Mucosa of rectum (tissue), 2 donors: ENCODE measurements around the gene FBLN2.
A peak's percentile ranks its signal among the peaks of the same experiment; 100 is the strongest.

ENCODE experiments used
- H3K27ac ChIP-seq, 2 donors: one replicate each; pipeline ENCODE4 v1.7.0; 2013; ENCODE audit warnings: inconsistent platforms in 2 of 2, low read depth in 2 of 2, low read length in 2 of 2
- H3K27me3 ChIP-seq, 2 donors: one replicate each; pipeline ENCODE4 v1.7.0; 2013; ENCODE audit warnings: low read length in 2 of 2; ENCODE audit not compliant: control insufficient read depth in 2 of 2, insufficient read depth in 2 of 2
- H3K36me3 ChIP-seq, 2 donors: one replicate each; pipeline ENCODE4 v1.7.0; 2013; ENCODE audit warnings: low read length in 2 of 2; ENCODE audit not compliant: control insufficient read depth in 2 of 2, insufficient read depth in 2 of 2
- H3K4me1 ChIP-seq, 2 donors: one replicate each; pipeline ENCODE4 v1.7.0; 2013; ENCODE audit warnings: low read length in 2 of 2, mild to moderate bottlenecking in 1 of 2; ENCODE audit not compliant: control insufficient read depth in 2 of 2, insufficient read depth in 2 of 2
- H3K4me3 ChIP-seq, 2 donors: one replicate each; pipeline ENCODE4 v1.7.0; 2013; ENCODE audit warnings: low read length in 2 of 2
- H3K9ac ChIP-seq, 2 donors: one replicate each; pipeline ENCODE4 v1.7.0; 2013; ENCODE audit warnings: low read length in 2 of 2, low read depth in 1 of 2, mild to moderate bottlenecking in 1 of 2
- H3K9me3 ChIP-seq, 2 donors: one replicate each; pipeline ENCODE4 v1.7.0; 2013; ENCODE audit warnings: low read length in 2 of 2; ENCODE audit not compliant: control insufficient read depth in 2 of 2
- donor health status: healthy.
- donor health status: Normal muscosa, but diverticular disease.

Gene FBLN2

GRCh38 chr3:13539671-13540070 is 9.3 kb upstream of the FBLN2 start:
- H3K27ac ChIP-seq = peak overlapping the region in 1 of 2 donors; percentile 23
- H3K27me3 ChIP-seq = no peaks in the 10 kb centered on the region
- no peak overlapping the region for H3K9ac ChIP-seq
- H3K9me3 ChIP-seq = no peaks in the 10 kb centered on the region
- H3K4me1 ChIP-seq = no peaks in the 10 kb centered on the region
- H3K4me3 ChIP-seq = no peak overlapping the region
- no peaks in the 10 kb centered on the region for H3K36me3 ChIP-seq

DNA sequence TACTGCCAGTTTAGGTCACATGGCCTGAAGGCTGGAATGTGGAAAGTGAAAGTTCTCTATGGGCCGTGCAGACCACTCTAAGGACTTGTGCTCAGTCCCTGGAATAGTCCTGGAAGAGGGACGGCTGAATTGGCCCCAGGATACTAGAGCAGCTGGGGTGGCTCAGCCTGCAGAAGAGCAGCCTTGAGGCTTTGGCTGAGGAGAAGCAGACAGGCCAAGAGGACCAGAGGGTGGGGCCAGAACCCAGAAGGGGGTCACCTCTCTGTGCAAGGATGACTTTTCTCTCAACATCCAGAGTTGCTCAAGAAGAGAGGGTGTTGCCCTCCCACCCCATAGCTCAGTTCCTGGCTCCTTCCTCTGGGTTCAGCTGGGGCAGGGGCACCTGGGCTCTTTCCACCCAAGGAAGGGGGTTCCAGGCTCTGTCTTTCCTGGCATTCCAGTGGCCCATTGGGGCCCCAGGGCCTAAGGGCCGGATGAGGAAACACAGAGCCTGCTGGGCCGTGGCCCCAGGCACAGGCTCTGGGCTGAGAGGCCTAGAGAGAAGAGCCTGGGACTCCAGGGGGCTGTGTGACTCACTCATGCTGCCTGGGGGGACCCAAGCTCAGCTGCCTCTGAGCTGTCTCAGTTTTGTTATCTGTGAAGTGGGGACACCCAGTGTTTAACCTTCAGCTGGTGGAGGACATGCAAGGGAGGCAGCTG is 8.5 kb upstream of the FBLN2 start:
- Histone ChIP-seq H3K27ac (no peak overlapping the region), H3K4me1 (no peaks in the 10 kb centered on the region)

DNA sequence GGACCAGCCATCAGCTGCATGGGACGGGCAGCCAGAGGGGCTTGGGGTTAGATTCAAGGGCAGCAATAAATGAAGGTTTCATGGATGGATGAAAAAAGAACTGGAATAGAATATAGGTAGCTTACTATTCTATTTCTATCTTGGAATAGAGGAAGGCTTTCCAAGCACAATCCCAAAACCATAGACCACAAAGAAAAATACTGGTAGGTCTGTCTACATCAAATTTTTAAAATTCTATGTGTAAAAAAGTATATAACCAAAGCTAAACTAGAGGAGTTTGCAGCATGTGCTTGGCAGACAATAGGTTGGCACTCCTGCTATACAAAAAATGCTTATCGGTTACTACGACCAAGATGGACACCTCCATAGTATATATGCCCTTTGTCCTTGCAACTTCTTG is 7.2 kb upstream of the FBLN2 start:
- Histone ChIP-seq H3K4me1 (no peaks in the 10 kb centered on the region), H3K27me3 (no peaks in the 10 kb centered on the region), H3K27ac (no peak overlapping the region), H3K4me3 (no peak overlapping the region), H3K9ac (no peak overlapping the region), H3K9me3 (no peaks in the 10 kb centered on the region), H3K36me3 (no peaks in the 10 kb centered on the region)

More for the DNA sequence above, 8.5 kb upstream of the FBLN2 start:
- Histone ChIP-seq H3K36me3 (no peaks in the 10 kb centered on the region), H3K27me3 (no peaks in the 10 kb centered on the region), H3K4me3 (no peak overlapping the region), H3K9me3 (no peaks in the 10 kb centered on the region), H3K9ac (no peak overlapping the region)

DNA sequence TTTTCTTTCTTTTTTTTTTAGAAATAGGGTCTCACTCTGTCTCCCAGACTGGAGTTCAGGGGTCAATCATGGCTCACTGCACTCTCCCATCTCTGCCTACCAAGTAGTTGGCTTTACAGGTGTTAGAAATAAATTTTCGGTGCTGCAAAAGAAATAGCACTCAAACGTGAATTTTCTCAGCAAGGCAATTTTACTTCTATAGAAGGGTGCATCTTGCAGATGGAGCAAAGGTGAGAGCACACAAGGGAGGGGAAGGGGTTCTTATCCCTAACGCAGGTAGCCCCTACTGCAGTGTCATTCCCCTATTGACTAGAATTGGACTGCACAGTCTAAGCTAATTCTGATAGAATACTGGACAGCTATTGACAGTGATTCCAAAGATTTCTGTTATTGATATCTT is 6.8 kb upstream of the FBLN2 start:
- Histone ChIP-seq H3K9ac (no peak overlapping the region), H3K4me3 (no peak overlapping the region), H3K36me3 (no peaks in the 10 kb centered on the region), H3K9me3 (no peaks in the 10 kb centered on the region), H3K4me1 (no peaks in the 10 kb centered on the region), H3K27me3 (no peaks in the 10 kb centered on the region), H3K27ac (no peak overlapping the region)

- no peak overlapping the region for H3K4me3 ChIP-seq
- H3K9me3 ChIP-seq = no peaks in the 10 kb centered on the region
- no peak overlapping the region for H3K9ac ChIP-seq
- H3K27ac ChIP-seq = peak overlapping the region in 1 of 2 donors; percentile 23
- peaks cover 2 to 3% of the 10 kb centered on the region in 2 donors for H3K27me3 ChIP-seq
- H3K4me1 ChIP-seq = peaks cover 0 to under 1% of the 10 kb centered on the region in 2 donors
- no peaks in the 10 kb centered on the region for H3K36me3 ChIP-seq
These were observed 5.7 kb upstream of the FBLN2 start for GRCh38 chr3:13543253-13543652.

- Histone ChIP-seq H3K9ac (no peak overlapping the region), H3K27ac (no peak overlapping the region), H3K9me3 (no peaks in the 10 kb centered on the region), H3K27me3 (peaks cover 5 to 6% of the 10 kb centered on the region in 2 donors), H3K4me3 (no peak overlapping the region), H3K4me1 (peaks cover 4% of the 10 kb centered on the region in 2 donors), H3K36me3 (no peaks in the 10 kb centered on the region)
These were observed 4.6 kb upstream of the FBLN2 start for GRCh38 chr3:13544293-13544831.

DNA sequence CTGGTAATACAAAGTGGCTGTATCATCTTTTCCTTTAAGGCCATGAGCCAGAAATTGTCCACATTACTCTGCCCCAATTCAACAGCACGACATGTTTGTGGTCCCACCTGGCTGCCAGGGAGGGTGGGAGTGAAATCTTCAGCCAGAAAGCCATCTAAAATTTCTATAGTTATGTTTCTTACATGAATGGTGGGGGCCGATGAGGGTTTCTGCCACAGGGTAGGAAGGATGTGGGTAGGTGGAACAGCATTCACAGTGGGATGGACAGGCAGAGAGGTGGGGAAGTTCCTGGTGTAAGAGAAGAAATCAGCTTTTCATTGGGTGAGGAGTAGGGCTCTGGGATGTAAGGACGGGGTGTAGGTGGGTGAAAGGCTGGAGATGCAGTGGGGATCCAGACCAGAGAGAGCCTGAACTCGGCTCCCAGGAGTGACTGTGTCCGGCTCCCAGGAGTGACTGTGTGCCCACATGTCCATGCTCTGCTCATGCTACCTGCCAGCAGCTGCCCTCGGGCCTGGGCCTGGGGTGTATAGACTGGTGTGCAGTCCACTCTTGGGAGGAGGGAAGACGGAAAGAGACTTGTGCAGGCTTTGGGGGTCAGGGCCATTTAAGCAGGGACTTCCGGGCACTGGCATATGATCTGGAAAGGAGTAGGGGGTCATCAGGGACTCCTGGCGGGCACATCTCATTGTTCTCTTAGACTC is 3.8 kb upstream of the FBLN2 start:
- H3K36me3 ChIP-seq = no peaks in the 10 kb centered on the region
- H3K4me1 ChIP-seq = peaks cover 4% of the 10 kb centered on the region in 2 donors
- H3K27me3 ChIP-seq = peaks cover 9% of the 10 kb centered on the region in 2 donors
- no peak overlapping the region for H3K27ac ChIP-seq
- H3K9me3 ChIP-seq = no peaks in the 10 kb centered on the region
- no peak overlapping the region for H3K9ac ChIP-seq
- no peak overlapping the region for H3K4me3 ChIP-seq

GRCh38 chr3:13545952-13546454 is 2.9 kb upstream of the FBLN2 start:
- Histone ChIP-seq H3K9ac (no peak overlapping the region), H3K4me1 (peaks cover 4% of the 10 kb centered on the region in 2 donors)

DNA sequence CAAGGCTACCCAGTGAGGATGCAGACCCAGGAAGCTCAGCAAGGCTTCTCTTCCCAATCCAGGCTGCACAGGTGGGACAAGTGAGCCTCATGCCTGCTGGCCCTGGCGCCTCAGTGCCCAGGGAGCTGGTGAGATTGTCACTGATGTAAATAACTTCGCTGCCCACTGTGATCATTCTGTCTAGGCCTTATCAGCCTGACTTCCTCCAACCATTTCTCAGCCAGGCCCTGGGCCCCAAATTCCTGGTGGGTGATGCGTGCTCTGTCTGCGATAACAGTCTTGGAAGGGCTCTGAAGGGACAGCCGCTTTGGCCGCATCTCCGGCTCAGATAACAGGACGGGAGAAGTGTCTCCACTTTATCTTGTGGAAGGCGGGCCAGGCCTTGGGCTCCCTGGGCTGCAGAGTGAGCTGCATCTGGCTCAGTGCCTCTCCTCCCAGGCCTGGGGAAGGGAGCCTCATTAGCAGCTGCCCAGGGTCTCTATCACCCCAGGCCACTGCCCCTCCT is 2.2 kb upstream of the FBLN2 start:
- H3K36me3 ChIP-seq = no peaks in the 10 kb centered on the region
- no peak overlapping the region for H3K4me3 ChIP-seq
- H3K9me3 ChIP-seq = no peaks in the 10 kb centered on the region
- H3K4me1 ChIP-seq = peaks cover 4% of the 10 kb centered on the region in 2 donors
- peaks cover 9 to 12% of the 10 kb centered on the region in 2 donors for H3K27me3 ChIP-seq
- no peak overlapping the region for H3K27ac ChIP-seq
- no peak overlapping the region for H3K9ac ChIP-seq

More at GRCh38 chr3:13545952-13546454, 2.9 kb upstream of the FBLN2 start:
- no peaks in the 10 kb centered on the region for H3K9me3 ChIP-seq
- H3K27ac ChIP-seq = no peak overlapping the region
- peaks cover 9% of the 10 kb centered on the region in 2 donors for H3K27me3 ChIP-seq
- H3K36me3 ChIP-seq = no peaks in the 10 kb centered on the region
- no peak overlapping the region for H3K4me3 ChIP-seq
